ENCODE data around the gene DPF3.
A peak's percentile ranks its signal among the peaks of the same experiment; 100 is the strongest.

Gene DPF3

DNA sequence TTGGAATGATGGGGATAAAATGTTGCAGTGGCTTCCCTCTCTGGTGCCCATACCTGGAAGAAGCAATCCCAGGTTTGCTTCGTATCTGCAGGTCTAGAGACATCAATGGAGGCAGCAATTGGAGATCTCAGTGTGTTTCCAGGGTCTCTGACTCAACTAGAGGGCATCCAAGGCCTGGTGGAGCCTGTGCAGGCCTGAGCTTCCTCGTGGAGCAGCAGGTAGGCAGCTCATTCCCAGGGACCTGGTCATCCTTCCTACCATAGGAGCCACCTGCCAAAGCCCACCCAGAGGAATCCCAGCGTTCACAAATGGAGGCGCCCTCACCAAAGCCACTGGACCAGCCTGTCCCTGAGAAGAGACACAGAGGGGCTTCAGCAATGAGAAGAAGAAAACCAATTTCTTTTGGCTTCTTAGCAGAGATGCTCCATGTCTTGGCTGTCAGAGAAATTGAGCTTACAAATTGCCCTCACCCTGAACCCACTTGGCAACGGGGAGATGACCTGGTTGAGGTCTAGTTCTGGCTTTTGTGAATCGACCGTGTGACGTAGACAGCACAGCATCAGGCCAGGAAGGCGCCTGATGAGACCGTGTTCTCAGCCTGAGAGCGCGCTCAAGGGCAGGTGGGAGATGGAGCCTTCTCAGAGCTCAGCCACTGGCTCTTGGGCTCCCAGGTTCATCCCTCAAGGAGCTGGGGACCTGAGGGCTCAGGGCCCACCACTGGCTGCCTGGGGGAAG lies 283.6 kb downstream of the DPF3 start:
- peak in 1 of 2 experiments; percentile 7 for DNase-seq

DNA sequence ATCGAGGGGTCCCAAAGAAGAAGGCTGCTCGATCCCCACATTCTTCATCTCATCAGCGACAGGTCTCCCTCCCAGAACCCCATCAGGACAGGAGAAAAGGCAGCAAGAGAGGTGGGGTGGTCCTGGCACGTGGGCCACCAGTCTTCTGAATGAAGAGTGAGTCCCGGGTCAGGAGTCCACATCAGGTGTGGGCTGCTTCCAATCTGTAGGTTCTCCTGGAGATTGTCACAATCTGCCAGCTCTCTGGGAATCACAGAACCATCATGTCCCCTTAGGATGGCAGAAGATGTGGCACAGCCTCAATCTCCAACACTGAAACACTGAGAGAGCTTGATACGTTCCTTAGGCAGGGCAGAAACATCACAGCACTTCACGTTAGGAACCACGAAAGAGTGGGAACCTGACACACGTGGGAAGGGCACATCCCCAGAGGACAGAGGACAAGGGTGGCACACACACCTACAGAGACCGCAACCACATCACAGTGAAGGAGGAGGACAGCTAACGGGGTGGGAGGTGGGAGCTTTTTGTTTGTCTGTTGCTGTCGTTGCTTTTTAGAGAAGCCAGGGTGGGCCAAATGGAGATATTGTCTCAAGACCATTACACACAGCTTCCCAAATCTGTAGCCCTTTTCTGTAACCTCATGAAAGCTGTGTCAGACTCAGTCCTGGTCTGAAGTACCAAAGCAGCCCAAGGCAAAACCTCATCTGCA lies 284.5 kb downstream of the DPF3 start:
- peak; percentile 1 to 10 for DNase-seq

DNA sequence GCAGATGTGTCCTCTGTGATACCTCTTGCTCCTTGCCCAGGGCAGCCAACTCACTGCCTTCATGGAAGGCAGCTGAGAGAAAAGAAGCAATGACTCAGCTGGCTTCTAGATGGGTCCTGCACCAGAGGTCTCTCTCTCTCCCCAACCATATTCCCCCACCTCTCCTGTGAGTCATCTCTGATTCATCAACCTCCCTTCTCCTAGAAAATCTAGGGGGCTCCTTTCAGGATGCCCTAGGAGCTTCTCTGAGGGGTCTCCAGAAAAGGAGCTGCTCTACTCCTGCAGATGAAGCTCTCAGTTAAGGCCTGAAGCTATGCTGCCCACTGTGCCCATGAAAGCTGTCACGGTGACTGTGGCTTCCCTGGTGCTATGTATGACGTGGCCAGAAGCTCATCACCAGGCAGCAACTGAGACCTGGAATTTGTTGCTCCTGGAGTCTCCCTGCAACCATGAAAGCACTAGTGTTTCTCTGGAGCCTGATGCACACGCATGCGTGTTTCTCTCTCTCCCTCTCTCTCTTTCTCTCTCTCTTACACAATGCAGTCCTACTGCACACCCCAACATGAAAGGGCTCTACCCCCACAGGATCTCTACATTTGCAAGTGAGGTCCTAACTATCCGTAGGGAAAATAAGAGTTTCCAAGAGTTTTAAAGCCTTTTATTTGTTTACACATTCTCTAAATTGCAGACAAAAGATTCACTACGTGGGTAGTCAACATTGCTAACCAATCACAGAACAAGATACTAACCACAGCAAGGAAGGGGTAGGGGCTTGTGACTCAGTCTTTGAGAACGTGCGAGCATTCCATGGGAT lies 285.3 kb downstream of the DPF3 start:
- DNase-seq: peak; percentile 15 to 17

DNA sequence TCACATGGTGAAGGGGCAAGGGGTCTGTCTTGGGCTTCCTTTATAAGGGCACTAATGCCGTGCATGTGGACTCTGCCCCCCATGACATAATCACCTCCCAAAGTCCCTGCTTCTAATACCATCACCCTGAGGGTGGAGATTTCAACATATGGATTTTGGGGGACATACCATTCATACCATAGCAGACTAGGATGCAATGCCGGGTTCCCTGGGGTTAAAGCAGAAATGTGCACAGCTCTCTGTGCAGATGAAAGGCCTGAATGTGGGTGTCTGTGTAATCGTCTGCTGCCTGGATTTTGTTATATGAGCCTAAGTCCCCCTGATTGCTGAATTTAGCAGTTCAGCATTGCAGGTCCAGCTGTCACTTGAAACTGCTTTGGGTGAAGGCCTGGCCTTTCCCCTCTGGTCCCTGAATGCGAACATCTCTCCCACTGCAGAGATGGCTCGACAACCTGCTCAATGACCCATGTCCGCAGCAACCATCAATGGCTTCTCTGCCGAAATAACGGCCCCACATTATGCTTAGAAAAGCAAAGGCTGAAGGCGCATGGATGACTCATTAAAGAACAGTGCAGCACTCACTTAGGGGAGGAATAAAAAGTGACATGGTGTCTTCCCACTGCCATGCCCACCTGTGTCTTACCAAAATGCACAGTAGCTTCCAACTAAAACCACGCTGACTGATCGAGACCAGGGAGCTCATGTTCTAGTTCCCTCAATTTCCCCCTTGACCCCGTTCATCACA lies 286.3 kb downstream of the DPF3 start:
- peak in 1 of 2 experiments; percentile 8 for DNase-seq

DNA sequence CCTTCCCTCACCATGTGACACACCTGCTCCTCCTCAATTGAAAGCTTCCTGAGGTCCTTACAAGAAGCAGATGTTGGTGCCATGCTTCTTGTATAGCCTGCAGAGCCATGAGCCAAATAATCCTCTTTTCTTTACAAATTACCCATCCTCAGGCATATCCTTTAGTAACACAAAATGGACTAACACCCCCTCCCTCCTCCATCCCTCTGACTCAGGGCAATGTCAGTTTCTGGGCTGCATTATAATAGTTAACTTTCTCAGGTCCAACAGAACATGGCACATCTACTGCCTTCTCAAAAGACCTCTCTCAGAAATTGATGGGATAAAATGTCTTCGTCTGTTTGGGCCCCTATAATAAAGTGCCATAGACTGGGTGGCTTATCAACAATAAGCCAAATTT lies 287.0 kb downstream of the DPF3 start:
- DNase-seq: no peak

DNA sequence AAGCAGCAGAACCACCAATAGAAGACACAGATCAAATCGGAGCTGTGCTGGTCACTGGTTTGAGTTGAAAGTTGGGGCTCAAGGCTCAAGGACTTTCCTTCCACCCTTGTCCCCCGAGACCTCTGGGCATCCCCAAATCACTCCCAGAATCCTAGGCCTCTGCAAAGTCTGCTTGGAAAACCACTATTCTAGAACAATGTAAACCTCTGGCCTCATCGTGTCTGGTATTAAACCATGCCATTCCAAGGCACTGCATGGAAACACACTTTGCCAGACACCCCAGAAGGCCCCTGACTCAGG lies 288.0 kb downstream of the DPF3 start:
- DNase-seq: no peak

DNA sequence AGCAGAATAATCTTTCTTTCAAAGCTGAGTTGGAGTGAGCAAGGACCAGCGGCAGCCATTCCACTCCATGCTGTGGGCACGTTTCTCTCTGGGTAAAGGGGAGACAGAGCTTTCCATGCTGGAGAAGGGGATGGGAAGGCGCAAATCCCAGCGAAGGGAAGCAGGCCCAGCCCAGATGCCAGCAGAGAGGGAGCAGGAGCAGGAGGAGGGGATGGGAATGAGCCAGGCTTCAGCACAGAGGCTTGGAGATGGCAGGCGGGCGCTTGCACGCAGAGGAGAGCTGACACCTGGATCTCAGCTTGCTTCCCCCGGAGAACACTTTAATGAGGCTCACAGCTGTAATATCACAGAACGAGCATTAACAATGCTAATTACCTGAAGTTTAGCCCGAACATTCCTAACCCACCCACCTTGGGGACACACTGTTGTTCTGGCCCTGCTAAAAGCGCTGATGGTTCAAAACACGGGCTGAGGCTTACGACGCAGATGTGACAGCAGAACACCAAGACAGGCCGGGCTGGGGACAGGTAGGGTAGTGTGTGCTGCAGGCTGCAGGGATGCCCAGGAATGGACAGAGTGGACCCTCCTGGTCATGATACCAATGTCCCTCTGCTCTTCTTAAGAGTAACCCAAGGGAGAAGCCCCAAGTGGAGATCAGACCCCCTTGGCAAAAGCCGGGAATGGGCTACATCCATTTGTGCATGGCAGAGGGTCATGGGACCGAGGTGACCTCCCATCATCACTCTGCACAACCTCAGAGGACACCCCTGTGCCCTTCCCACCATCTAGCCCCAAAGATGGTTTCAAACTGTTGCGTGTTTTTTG lies 288.6 kb downstream of the DPF3 start:
- DNase-seq: no peak

DNA sequence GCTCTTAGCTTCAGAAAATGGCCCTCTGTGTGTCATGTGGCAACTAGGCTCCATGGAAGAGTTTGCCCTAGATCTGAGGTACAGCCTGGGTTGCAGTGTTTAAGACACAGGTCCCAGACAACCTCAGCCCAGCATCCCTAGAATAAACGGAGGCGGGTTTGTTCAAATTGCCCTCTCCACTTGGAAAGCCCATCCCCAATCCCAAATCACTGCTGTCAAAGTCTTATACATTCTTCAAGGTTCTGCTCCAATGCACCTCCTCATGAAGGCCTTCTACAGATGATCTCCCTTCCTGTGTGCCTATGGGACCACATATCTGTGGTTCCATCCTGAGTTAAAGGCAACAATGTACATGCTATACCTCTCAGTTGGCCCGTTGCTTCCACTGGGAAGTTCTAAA lies 289.8 kb downstream of the DPF3 start:
- peak in 1 of 2 experiments; percentile 8 for DNase-seq

DNA sequence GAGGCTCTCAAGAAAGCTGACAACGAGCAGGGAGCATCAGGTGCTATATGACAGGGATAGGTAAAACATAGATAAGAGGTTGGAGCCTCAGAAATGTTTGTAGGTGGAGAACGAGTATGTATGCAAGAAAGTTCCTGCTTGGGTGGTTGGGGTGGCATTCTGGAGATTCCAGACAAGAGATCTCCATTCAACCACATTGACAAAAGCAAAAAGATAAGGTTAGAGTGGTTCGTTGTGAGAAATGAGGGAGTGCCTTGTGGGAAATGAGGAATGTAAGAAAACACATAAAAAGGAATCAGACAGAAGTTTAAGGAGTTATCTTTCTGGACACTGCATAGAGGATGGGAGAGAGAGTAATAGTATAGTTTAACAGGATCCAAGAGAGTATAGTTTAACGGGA lies 290.3 kb downstream of the DPF3 start:
- DNase-seq: peak in 1 of 2 experiments; percentile 6

DNA sequence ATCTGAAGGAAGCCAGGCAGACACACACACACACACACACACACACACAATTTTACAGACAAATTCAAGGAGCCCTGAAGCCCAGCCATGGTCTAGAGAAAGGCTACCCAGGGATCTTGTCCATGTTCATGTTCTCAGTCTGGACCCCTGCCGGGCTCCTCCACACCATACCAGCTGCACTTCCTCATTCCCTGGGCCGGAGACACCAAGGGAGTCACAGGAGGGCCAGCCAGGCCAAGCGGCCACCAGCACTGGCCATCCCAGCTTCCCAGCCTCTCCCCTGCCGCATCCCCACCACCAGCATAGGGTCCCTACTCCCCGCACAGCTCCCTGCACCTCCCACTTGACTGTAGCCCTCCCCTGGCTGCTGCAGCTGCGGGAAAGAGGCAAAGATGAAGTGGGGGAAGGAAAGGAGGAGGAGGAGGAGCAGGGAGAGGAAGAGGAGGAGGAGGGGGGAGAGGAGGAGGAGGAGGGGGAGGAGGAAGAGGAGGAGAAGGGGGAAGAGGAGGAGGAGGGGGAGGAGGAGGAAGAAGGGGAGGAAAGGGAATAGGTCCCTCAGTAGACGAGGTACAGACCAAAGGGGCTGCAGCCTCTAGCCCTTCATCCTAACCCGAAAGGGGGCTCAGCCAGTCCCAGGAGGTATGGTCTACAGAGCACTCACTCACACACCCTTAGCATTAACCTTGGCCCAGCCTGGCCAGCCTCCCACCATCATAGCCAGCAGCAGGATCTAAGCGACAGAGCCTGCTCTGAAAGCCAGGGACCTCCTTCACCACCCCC lies 293.2 kb downstream of the DPF3 start:
- no peak for DNase-seq

DNA sequence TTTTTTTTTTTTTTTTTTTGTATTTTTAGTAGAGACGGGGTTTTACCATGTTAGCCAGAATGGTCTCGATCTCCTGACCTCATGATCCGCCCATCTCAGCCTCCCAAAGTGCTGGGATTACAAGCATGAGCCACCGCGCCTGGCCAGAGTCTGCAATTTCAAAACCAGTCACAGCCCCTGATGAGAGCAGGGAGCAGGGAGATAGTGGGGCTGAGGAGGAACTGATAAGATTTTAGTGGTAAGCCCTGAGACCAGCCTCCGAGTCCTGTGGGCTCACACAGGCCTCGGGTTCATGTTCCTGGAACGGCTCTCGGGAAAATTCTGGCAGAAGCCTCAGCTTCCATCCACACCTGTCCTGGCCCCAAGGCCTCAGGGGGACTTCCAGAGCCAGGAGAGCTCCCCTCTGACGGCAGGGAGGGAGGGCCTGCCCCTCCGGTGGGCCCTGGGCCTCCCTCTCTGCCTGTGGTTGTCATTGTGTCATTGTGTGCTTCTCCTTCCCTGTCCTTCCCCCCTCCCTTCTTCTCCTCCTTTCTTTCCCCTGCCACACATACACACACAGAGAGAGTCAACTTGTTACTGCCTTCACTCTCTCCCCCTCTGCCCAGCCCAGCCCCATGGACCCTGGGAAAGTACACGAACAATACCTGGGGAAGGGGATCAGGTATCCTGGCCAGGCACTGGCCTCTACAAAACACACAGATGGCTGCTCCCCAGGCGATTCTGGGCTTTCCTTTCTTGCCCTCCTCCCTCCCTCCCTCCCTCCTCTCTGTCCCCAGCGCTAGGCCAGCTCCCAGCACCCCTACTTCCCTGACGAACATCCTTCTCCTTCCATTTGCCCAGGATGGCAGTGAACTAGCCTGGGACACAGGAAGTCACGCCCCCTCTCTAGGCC lies 294.1 kb downstream of the DPF3 start:
- DNase-seq: no peak

DNA sequence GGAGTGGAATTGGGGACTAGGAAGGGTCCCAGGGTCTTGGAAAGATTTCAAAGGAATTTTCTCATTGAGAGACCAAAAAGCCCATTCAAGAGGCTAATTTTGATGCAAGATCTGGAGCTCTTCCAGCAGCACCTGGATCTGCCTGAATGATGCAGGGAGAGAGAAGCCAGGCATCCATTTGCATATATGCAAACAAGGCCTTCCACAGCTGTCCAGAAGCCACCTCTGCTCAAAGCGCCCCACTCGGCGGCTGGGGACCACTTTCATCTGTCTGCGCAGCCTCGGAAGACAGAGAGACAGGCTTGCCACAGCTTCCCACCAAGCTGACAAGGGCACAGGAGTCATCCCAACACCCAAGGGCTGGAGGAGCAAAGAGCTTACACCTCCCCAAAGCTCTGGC lies 295.6 kb downstream of the DPF3 start:
- DNase-seq: no peak

DNA sequence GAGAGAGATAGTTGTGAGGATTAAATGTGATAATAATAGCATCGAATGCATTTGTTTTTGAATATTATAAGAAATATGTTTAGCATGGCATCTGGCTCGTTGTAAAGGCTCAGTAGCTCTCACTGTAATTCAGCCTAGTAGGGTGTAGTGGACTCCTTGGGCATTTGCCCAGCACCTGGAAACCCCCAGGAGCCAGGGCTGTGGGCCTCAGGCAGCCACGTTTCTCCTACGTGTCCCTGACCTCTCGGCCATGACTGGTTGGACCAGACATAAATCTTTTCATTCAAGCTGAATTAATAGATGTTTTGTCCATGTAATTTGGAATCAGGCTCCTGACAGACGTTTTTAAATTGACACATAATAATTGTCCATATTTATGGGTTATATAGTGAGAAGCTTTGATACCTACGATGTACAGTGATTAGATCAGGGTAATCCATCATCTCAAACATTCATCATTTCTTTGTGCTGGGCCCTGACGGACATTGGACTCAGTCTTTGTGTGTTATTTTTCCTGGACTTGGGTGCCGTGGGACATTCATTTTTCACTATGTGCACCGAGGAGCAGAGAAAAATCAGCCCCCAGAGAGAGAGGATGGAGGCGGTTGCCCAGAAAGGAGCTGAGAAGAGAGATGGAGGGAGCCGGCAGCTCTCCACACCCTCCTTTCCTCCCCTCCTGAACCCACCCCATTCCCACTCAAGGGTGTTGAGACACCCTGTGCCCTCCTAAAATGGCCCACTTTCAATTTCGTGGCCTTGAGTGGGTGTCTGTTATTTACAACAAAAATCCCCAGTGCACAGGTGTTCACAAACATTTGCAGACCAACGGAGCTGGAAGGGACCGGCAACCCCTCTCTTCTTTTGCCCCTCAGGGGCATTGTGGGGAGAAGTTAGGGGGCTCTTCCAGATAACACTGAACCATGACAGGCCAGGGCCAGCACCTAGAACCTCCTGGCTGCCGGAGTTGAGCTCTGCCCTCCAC lies 296.4 kb downstream of the DPF3 start:
- DNase-seq: no peak

DNA sequence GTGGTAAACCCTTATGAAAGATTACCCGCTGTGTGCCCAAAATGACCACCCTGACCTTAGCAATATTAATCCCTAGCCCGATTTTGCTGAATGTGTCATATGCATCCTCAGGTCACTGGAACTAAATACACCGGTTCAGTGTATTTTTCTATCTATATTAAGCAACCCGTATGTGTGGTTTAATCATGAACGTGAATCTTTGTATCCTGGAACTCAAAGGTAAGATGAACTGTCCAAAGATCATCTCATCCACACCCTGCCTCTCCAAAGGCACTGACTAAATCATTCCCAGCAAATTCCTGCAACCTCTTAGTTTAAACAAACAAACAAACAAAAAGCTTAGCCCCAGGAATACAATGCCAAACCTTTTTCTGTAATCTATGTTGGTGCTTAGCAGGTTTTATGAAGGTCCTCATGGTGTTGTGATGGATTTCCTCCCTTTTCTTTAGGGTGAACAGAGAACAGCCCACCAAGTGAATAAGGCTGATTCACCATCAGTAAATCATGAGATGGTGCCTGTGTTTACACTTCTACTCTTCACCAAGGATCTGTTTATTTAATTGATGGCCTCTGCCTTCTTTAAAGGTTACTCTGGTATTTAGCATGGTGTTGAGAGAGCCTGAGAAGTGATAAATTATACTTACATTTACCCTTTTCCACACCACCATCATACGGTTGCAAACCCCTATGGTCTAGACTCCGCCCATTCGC lies 298.6 kb downstream of the DPF3 start:
- DNase-seq: no peak

DNA sequence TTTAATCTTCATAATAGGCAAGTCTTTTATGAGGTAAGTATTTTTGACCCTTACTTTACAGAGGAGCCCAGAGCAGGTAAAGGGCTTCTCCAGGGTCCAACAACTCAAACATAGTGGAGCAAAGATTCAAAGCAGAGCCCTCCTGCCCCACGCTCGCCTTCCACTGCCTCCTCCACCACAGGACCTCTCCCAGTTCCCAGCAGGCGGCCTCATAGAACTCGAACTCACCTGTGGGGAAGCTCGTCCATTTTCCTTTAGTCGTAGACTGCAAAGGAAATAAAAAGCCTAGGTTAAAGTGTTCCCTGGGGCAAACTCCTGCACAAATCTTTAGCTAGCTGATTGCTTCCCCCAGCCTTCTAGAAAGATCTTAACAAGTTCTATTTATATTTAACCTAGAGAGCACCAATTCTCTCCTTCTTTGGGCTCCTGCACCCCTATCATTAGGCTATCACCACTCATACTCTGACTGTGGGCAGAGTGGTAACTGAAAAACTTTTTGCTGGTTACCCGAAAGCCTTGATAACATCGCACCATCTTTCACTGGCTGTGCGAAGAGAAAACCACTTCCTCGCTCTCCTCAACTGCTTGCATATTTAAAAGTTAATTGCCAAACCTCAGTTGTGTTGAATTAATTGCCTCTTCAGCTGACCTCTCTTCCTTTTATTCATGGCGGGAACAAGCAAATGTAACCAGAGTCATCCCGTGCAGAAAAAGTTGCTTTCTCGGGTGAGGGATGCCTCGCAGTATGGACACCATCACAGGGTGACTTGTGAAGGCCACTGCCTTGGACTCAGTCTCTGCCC lies 299.6 kb downstream of the DPF3 start:
- DNase-seq: peak; percentile 30 to 41

DNA sequence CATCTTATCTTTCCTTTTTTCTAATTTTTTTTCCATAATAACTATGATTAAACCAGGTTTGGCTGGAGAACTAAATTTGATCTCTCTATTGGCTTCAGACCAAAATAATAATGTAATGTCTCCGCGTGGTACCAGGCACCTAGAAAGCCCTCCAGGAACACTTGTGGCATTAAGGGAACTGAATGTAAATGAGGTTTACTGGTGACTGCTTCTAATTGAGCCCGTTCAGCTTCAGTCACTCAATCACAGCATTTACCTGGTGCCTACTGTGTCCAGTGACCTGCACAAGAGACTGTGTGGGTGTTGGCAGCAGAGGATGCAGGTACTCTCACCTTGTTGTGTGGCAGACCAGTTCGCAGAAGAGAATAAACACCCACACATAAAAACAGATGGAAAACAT lies 302.5 kb downstream of the DPF3 start:
- DNase-seq: no peak

DNA sequence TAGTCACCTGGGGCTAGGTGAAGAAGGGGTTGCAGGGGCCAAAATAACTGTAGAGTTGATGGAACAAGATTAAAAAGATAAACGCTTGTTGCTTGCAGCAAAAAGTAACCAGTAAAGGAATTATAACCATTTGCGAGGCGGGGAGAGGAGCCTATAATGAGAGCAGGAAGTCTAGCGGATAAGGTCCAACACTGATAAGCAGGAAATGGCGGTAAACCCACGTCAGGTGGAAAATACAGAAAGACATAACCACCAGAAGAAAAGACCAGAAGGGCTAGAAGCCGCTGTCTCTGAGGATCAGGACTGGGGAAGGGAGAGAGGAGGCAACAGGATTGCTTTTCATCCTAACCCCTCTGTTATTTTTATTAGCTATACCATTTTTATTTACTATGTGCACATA lies 303.3 kb downstream of the DPF3 start:
- DNase-seq: no peak

DNA sequence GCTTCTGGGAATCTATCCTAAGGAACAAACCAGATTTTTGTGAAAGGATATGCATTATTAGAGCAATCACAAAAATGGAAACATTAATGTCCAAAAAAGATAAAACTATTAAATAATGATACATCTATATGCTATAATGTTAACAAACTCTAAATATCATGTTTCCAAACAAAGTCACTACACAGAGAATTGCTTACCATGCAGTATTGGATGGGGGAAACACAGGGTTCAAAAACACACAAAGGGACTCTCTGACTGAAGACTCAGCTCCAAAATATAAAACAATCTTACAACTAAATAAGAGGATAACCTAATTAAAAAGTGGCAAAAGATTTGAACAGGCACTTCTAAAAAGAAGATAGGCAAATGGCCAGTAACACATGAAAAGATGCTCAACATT lies 304.2 kb downstream of the DPF3 start:
- no peak for DNase-seq
